Heart left ventricle (tissue), 13 donors: Measurements from ENCODE around the gene XPO6.

Source experiments
- POLR2A ChIP-seq, 2 donors: fragments of 450-650 bp; IDR thresholded peaks; one replicate each; pipeline ENCODE4 v1.6.1; 2017; ENCODE audit warnings: antibody characterized with exemption in 2 of 2, mild to moderate bottlenecking in 2 of 2, moderate library complexity in 2 of 2
- TF ChIP-seq, protein P1 (sequence below), 12 donors: fragments of 200-600 bp; sonication (generic) in 4 of 12; IDR thresholded peaks; one replicate each; pipeline versions ENCODE4 v1.5.0 to v1.8.0; 2018 to 2022; ENCODE audit warnings: antibody characterized with exemption in 12 of 12, mild to moderate bottlenecking in 5 of 12
- donor health status: ischemic (EF 13 %, LVEDD 7.1; RV severe dilation, severe dysfunction).
- donor health status: DM: no; HTN: yes; CAD: no.
- donor health status: DM: no; HTN: no; CAD: no.
- donor health status: ischemic (EF 25% LVEDD 6.9; RV normal size, moderate dysfunction).
- donor health status: ischemic (EF 25% LVEDD 5.7; RV mildly dilated, moderate dysfunction).
- donor health status: ischemic (EF 35%, LVEDD 5.7; RV mildly dilated, moderate dysfunction).
- donor health status: nonischemic (EF 11% LVEDD 7.7; RV severe dilation, severe dysfunction).
- donor health status: DM: yes; HTN: yes; CAD: no.
- donor health status: PGD.
- donor health status: ischemic (EF 29% LVEDD 5.4; RV normal size, mild dysfunction).
- donor health status: nonischemic (EF 23%, LVEDD 6.1; RV moderate dilation, normal function).

GRCh38 chr16:28231763-28232162 is 20.0 kb upstream of the XPO6 start:
- TF ChIP-seq, protein P1, sequence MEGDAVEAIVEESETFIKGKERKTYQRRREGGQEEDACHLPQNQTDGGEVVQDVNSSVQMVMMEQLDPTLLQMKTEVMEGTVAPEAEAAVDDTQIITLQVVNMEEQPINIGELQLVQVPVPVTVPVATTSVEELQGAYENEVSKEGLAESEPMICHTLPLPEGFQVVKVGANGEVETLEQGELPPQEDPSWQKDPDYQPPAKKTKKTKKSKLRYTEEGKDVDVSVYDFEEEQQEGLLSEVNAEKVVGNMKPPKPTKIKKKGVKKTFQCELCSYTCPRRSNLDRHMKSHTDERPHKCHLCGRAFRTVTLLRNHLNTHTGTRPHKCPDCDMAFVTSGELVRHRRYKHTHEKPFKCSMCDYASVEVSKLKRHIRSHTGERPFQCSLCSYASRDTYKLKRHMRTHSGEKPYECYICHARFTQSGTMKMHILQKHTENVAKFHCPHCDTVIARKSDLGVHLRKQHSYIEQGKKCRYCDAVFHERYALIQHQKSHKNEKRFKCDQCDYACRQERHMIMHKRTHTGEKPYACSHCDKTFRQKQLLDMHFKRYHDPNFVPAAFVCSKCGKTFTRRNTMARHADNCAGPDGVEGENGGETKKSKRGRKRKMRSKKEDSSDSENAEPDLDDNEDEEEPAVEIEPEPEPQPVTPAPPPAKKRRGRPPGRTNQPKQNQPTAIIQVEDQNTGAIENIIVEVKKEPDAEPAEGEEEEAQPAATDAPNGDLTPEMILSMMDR (IDR thresholded peaks at IDR 0.05), result no peak
- no peak for TF ChIP-seq POLR2A (IDR thresholded peaks at IDR 0.05)
